Measurements from ENCODE around the gene BABAM2.
"Not testable (repeated sequence)": the region's sequence is repeated elsewhere in the genome, so short reads cannot be mapped to it uniquely, and the experiment has no call there.

Gene BABAM2

DNA sequence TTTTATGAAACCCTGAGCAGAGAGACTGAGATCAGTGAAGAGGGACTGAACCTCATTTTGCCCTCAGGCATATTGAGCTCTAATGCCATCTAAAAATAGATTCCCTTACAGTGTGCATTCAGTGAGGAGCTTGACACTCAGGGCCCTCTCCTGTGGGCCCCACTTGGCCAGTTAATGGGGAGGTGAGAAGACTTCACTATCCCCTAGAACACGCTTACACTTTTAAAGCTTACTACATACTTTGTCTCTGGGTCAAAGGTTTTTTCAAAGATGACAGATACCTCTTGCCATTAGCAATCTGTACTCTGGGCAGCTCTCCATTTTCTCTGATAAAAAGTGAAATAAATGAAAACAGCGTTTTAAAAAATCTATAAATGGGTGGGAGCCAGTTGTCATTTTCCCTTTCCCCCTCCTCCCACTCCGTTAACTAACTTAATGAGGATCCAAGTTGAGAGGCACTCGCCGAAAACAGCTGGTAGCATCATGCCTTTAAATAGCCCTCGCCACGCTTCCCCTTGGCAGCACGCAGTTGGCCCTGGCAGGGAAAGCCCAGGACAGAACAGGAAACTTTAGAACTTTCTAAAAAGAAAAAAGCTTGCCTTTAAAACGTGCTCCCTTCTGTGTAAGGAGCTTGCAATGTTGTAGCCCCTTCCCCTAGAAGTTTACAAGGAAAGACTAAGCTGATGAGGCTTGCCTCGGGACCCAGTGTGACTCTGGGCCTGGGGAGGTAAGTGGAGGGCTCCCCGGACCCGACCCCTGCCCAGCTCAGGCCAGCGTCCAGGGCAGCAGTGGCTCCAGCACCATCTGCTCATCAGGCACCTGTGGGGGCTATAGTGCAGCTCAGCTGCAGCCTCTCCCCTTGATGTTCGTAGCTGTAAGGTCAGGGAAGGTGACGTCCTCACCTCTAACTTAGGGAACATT, 443.3 kb downstream of the BABAM2 start:
- H3K36me3 ChIP-seq (ENCODE audit: insufficient read depth, low read length) = no peaks in the 10 kb centered on the region
- H3K4me3 ChIP-seq (ENCODE audit: low read length) = no peak overlapping the region
- no peaks in the 10 kb centered on the region for H3K27me3 ChIP-seq (ENCODE audit: control insufficient read depth, insufficient read depth, low read length)
- no peak overlapping the region for H3K9ac ChIP-seq (ENCODE audit: low read depth, low read length)
- H3K4me2 ChIP-seq (ENCODE audit: low read length) = no peak overlapping the region
- peaks cover 12% of the 10 kb centered on the region for H3K4me1 ChIP-seq (ENCODE audit: control insufficient read depth, insufficient read depth, low read length)
- no peaks in the 10 kb centered on the region for H3K9me3 ChIP-seq (replicated peaks; ENCODE audit: low read length)

DNA sequence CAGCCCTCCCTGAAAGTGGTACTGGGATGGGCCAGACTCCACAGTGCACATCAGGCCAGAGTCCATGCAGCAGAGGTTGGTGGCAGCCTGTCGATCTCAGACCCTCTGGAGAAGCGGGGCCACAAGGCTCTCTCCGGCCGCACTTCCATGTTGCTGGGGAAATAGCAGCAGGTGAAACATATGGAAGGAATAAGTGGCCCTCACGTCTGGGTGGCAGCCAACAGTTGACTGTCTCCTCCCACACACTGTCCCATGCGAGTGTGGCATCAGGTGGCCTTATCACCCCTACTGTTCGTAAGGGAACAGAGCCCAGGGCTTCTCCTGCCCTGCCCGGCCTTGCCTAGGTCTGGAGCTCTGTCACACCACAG, 444.0 kb downstream of the BABAM2 start:
- peaks cover 17% of the 10 kb centered on the region for H3K4me1 ChIP-seq (ENCODE audit: control insufficient read depth, insufficient read depth, low read length)
- no peaks in the 10 kb centered on the region for H3K27me3 ChIP-seq (ENCODE audit: control insufficient read depth, insufficient read depth, low read length)
- no peaks in the 10 kb centered on the region for H3K36me3 ChIP-seq (ENCODE audit: insufficient read depth, low read length)
- no peak overlapping the region for H3K9ac ChIP-seq (ENCODE audit: low read depth, low read length)
- no peak overlapping the region for H3K4me3 ChIP-seq (ENCODE audit: low read length)
- H3K4me2 ChIP-seq (ENCODE audit: low read length) = no peak overlapping the region
- no peaks in the 10 kb centered on the region for H3K9me3 ChIP-seq (replicated peaks; ENCODE audit: low read length)

DNA sequence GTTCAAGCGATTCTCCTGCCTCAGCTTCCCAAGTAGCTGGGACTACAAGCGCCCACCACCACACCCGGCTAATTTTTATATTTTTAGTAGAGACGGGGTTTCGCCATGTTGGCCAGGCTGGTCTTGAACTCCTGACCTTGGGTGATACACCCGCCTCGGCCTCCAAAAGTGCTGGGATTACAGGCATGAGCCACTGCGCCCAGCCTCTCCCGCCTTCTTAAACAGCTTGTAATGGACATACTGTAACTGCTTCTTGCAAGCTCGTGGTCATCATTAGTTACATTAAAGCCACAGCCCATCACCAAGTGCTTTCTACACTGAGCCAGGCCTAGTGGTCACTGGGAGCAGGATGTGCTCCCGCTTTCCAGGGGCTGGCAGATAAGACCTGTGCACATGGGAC, 444.7 kb downstream of the BABAM2 start:
- not testable (repeated sequence) for H3K9me3 ChIP-seq (replicated peaks; ENCODE audit: low read length); H3K27me3 ChIP-seq (ENCODE audit: control insufficient read depth, insufficient read depth, low read length); H3K36me3 ChIP-seq (ENCODE audit: insufficient read depth, low read length); H3K9ac ChIP-seq (ENCODE audit: low read depth, low read length); H3K4me3 ChIP-seq (ENCODE audit: low read length); H3K4me2 ChIP-seq (ENCODE audit: low read length)
- peaks cover 22% of the 10 kb centered on the region for H3K4me1 ChIP-seq (ENCODE audit: control insufficient read depth, insufficient read depth, low read length)

DNA sequence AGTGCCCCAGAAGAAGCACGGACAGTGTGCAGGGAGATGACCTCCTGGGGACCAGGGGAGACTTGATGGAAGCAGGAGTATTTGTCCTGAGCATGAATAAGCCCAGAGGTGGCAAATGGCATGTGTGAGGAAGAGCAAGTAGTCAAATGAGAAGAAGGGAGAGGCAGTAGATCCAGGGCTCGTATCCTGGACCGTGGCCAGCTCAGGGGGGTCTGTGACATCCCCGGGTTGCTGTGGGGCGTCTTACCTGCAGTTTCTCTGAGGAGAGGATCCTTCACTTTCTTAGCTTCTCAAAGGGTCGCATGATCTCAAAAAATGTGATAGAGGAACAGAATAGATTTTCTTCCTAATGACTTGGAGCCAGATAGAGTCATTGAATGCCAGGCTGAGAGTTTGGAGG, 445.1 kb downstream of the BABAM2 start:
- Histone ChIP-seq H3K4me2 (ENCODE audit: low read length) (no peak overlapping the region), H3K4me3 (ENCODE audit: low read length) (no peak overlapping the region), H3K9ac (ENCODE audit: low read depth, low read length) (no peak overlapping the region), H3K4me1 (ENCODE audit: control insufficient read depth, insufficient read depth, low read length) (peaks cover 22% of the 10 kb centered on the region), H3K36me3 (ENCODE audit: insufficient read depth, low read length) (no peaks in the 10 kb centered on the region), H3K9me3 (replicated peaks; ENCODE audit: low read length) (no peaks in the 10 kb centered on the region), H3K27me3 (ENCODE audit: control insufficient read depth, insufficient read depth, low read length) (no peaks in the 10 kb centered on the region)

DNA sequence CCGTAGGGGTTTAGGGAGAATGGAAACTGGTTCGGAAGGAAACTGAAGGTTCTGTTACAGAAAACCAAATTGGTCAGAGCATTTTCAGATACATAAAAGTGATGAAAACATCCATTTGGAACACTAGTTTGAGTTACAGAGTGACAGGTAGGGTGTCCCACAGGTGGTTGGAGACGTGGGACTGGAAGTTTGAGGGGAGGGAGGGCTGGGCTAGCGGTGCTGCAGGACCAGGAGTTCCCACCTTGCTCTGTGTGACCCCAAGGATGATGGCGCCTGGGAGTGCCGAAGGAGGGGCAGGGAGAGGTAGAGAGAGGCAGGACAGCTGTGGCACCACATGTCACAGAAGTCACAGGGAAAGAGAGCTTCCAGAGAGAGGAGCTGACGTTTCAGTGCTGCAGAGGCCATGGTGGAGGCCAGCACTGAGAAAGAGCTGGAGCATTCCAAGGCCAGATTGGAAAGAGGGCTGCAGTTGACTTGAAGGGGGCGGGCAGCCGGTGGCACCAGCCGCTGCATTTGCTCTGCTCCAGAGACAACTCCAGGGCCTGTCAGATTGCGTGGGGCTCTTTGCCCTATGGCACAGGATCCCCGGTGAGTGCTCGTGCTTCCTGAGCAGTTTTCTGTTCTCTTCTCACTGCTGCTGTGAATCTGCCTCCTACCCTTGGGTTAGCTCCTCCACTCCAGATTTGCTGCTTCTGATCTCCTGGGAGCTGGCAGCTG, 445.9 kb downstream of the BABAM2 start:
- H3K36me3 ChIP-seq (ENCODE audit: insufficient read depth, low read length) = no peaks in the 10 kb centered on the region
- no peaks in the 10 kb centered on the region for H3K27me3 ChIP-seq (ENCODE audit: control insufficient read depth, insufficient read depth, low read length)
- no peak overlapping the region for H3K9ac ChIP-seq (ENCODE audit: low read depth, low read length)
- peaks cover 22% of the 10 kb centered on the region for H3K4me1 ChIP-seq (ENCODE audit: control insufficient read depth, insufficient read depth, low read length)
- H3K4me2 ChIP-seq (ENCODE audit: low read length) = no peak overlapping the region
- H3K4me3 ChIP-seq (ENCODE audit: low read length) = no peak overlapping the region
- H3K9me3 ChIP-seq (replicated peaks; ENCODE audit: low read length) = no peaks in the 10 kb centered on the region

DNA sequence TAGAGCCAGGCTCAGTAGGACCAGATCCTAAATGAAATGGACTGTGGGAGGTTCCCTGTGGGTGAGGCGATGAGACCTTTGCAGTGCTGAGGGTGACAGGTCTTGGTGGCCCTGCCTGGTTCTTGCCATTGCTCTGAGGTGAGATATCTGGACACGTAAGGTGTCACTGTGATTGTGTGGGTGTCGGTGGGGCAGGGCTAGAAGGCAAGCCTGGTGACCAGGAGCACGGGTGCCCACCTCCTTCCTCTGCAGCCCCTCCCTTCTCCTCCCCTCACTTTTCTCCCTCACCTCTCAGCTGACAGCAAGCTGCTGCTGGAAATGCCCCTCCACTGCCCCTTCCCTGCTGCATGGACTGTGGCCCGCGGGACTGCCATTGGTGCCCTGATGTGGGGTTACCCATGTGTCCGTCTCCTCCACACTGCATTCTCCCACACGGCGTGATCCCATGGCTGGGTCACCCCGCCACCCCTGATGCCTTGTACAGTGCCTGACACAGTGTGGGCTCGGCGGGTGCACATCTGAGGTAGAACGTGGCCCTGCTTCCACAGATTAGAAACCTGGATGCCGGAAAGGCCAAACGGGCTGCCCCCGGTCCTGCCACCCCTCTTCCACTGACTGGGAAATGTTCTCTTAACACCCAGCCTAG, 446.6 kb downstream of the BABAM2 start:
- no peak overlapping the region for H3K9ac ChIP-seq (ENCODE audit: low read depth, low read length)
- no peaks in the 10 kb centered on the region for H3K36me3 ChIP-seq (ENCODE audit: insufficient read depth, low read length)

DNA sequence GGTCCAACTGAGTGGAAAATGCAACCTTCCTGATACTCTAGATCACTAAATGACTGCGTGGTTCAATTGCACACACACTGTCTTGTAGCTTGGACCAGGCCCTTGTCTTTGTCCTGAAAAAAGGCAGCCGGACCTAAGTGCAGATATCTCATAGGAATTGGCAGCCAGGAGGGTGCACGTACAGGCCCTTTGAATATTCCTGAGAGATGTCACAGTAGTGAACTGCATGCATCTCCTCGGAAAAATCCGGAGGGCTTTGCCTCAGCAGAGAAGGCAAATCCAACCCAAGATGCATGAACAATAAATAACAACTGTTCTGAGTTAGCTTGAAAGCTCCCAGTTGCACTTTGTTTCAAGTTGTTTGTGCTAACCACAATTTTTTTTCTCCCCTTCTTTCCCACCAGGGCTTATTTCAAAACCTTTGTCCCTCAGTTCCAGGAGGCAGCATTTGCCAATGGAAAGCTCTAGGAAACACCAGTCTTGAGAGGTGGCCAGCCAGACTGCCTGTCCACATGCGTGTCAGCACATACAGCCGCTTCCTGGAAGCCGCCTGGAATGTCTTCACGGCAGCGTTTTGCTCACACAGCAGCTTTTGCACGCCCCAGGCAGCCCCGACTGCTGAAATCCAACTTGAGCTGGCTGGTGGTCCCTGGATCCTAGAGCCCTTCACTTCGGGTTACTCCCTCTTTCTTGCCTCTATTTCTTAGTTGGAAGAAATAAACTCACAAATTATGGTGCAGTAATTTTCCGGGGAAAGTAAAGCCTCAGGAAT, 447.7 kb downstream of the BABAM2 start:
- H3K9me3 ChIP-seq (replicated peaks; ENCODE audit: low read length) = no peaks in the 10 kb centered on the region
- no peak overlapping the region for H3K4me3 ChIP-seq (ENCODE audit: low read length)
- peak overlapping the region; percentile 62 for H3K4me2 ChIP-seq (ENCODE audit: low read length)
- H3K27me3 ChIP-seq (ENCODE audit: control insufficient read depth, insufficient read depth, low read length) = no peaks in the 10 kb centered on the region
- no peaks in the 10 kb centered on the region for H3K36me3 ChIP-seq (ENCODE audit: insufficient read depth, low read length)
- H3K4me1 ChIP-seq (ENCODE audit: control insufficient read depth, insufficient read depth, low read length) = peaks cover 36% of the 10 kb centered on the region
- peak overlapping the region; percentile 40 for H3K9ac ChIP-seq (ENCODE audit: low read depth, low read length)

More for the DNA sequence above, 446.6 kb downstream of the BABAM2 start:
- H3K9me3 ChIP-seq (replicated peaks; ENCODE audit: low read length) = no peaks in the 10 kb centered on the region
- peaks cover 25% of the 10 kb centered on the region for H3K4me1 ChIP-seq (ENCODE audit: control insufficient read depth, insufficient read depth, low read length)
- H3K4me2 ChIP-seq (ENCODE audit: low read length) = no peak overlapping the region
- no peak overlapping the region for H3K4me3 ChIP-seq (ENCODE audit: low read length)
- no peaks in the 10 kb centered on the region for H3K27me3 ChIP-seq (ENCODE audit: control insufficient read depth, insufficient read depth, low read length)

DNA sequence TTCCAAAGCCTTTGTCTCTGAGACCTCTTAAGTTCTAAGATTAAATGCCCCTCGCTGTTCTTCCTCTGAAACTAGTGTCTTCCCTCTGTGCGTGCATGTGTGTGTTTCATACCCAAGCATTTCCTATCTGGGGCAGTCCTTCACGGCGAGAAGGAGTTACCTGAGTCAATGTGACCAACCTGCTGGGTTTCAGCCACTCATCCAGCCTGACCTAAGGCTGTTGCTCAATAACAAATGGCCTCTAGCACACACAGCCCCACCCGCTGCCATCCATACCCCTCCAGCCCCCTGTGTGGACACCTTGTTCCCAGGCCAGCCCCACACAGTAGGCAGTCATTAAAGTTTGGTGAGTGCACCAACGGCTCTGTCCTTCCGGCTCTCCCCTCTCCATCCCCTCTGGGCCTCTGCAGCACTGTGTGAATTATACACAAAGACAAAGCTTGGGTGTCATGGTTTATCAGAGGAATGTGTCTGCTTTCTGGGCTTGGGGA, 448.3 kb downstream of the BABAM2 start:
- peaks cover 43% of the 10 kb centered on the region for H3K4me1 ChIP-seq (ENCODE audit: control insufficient read depth, insufficient read depth, low read length)
- H3K36me3 ChIP-seq (ENCODE audit: insufficient read depth, low read length) = no peaks in the 10 kb centered on the region
- H3K4me3 ChIP-seq (ENCODE audit: low read length) = no peak overlapping the region
- H3K9me3 ChIP-seq (replicated peaks; ENCODE audit: low read length) = no peaks in the 10 kb centered on the region
- H3K4me2 ChIP-seq (ENCODE audit: low read length) = peak overlapping the region; percentile 62
- H3K27me3 ChIP-seq (ENCODE audit: control insufficient read depth, insufficient read depth, low read length) = no peaks in the 10 kb centered on the region
- H3K9ac ChIP-seq (ENCODE audit: low read depth, low read length) = peak overlapping the region; percentile 40

DNA sequence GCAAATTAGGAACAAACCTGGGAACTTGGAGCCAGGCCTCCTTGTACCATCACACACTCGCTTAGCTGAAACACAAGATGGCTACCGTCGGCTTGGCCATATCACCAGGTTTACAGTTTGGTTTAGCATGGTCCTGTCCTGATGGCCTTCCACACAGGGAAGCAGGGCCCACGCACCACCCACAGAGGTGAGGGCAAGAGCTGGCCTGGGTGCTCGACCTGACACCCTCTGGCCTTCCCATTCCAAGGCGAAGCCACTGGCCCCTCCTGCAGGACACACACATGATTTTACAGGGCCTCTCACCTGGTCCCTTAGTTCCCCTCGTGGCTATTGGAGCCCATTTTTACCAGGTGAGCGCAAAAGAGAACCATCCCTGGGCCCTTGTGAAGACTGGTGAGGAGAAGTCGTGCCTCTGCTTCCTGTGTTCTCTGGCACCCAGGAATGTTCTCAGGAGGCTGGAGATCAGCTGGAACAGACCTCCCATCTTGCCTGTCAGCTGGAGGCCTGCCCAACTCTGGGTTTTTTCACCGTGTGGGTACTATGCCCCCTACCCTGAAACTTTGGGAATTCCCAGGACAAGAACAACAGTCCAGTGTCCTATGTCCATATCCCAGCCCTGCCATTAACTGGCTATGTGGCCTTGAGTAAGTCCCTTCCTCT, 449.1 kb downstream of the BABAM2 start:
- no peak overlapping the region for H3K9ac ChIP-seq (ENCODE audit: low read depth, low read length)
- H3K4me1 ChIP-seq (ENCODE audit: control insufficient read depth, insufficient read depth, low read length) = peaks cover 45% of the 10 kb centered on the region
- H3K9me3 ChIP-seq (replicated peaks; ENCODE audit: low read length) = no peaks in the 10 kb centered on the region
- no peaks in the 10 kb centered on the region for H3K36me3 ChIP-seq (ENCODE audit: insufficient read depth, low read length)
- no peak overlapping the region for H3K4me3 ChIP-seq (ENCODE audit: low read length)
- no peak overlapping the region for H3K4me2 ChIP-seq (ENCODE audit: low read length)
- H3K27me3 ChIP-seq (ENCODE audit: control insufficient read depth, insufficient read depth, low read length) = no peaks in the 10 kb centered on the region

DNA sequence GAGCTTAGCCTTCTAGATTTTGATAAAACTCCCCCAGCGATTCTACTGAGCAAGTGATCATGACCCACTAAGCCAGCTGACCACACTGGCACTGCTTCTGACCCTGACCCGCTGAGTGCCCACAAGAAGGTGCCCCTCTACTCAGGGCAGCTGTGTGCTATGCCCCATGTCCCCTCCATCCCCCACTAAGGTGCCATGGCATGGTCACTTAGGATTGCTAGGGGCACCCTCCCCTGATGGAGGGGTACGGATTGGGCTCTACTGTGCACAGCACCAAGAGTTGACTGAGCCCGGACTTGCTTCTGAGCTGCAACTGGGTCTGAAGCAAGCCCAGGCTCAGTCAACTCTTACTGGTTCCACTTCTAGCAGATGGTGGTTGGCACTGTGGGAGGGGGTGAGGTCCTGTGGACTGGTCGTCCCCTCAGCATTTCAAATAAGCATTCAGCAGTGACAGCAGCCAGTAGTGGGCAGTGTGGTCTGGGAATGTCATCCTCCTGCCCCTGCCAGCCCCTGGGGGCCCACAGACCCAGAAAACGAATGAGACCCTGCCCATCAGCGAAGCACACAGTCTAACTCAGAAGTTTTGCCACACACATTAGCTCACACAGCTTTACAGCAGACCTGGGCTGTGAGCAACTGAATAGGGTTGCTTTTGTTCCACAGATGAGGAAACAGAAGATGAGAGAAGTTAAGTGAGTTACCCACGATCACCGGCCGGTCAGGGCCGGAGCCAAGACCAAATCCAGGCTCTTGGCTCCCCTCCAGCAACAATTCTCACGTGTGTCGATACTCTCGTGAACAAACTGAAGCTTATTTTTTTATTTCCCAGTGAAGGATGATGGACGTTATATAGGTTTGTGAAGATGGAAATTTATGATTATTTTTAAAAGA, 450.0 kb downstream of the BABAM2 start:
- H3K4me1 ChIP-seq (ENCODE audit: control insufficient read depth, insufficient read depth, low read length) = peaks cover 45% of the 10 kb centered on the region
- no peaks in the 10 kb centered on the region for H3K27me3 ChIP-seq (ENCODE audit: control insufficient read depth, insufficient read depth, low read length)
- H3K9ac ChIP-seq (ENCODE audit: low read depth, low read length) = no peak overlapping the region
- no peaks in the 10 kb centered on the region for H3K9me3 ChIP-seq (replicated peaks; ENCODE audit: low read length)
- H3K4me3 ChIP-seq (ENCODE audit: low read length) = no peak overlapping the region
- no peaks in the 10 kb centered on the region for H3K36me3 ChIP-seq (ENCODE audit: insufficient read depth, low read length)
- no peak overlapping the region for H3K4me2 ChIP-seq (ENCODE audit: low read length)
